Measurements from ENCODE around the gene PRKG1. TPM values are rescaled to one million over a fixed set of nuclear protein-coding genes. Genes with fewer than 3 reads are reported as not detected.
A peak's percentile ranks its signal among the peaks of the same experiment; 100 is the strongest.

Gene PRKG1
- total RNA-seq (1 to 10 TPM; 2.5 to 9.6 (median 3.5) TPM), polyA plus RNA-seq (1 to 10 TPM; 1.2 to 2.0 TPM)

GRCh38 chr10:51074238-51075028, at the start of gene PRKG1:
PRKG1 (plus strand) TSS chr10:51074487.
- intact Hi-C loops (cut with DNase I): no loop called here
- no peaks in the 10 kb centered on the region for H3K27me3 ChIP-seq
- H3K4me1 ChIP-seq: no peaks in the 10 kb centered on the region
- no peak for TF ChIP-seq CTCF (IDR thresholded peaks at IDR 0.05)
- peak; percentile 62 to 91 (median 78) for DNase-seq
- WGBS, 2 donors: 0% methylated on average over 59 of the region's 59 CpGs
- H3K4me3 ChIP-seq: peak within 1 kb of the TSS; percentile 32 to 56 (median 53)
- no peak for FAIRE-seq
- H3K27ac ChIP-seq: peak within 1 kb of the TSS; percentile 18 to 72 (median 47)
- peak; percentile 89 to 95 (median 94) for ATAC-seq
- H3K9me3 ChIP-seq: no peaks in the 10 kb centered on the region
- no peaks in the 10 kb centered on the region for H3K36me3 ChIP-seq

- intact Hi-C loops (cut with DNase I): no loop called here
- H3K27ac ChIP-seq: no peak overlapping the region
- H3K36me3 ChIP-seq: no peaks in the 10 kb centered on the region
- no peaks in the 10 kb centered on the region for H3K9me3 ChIP-seq
- FAIRE-seq (no peak), ATAC-seq (no peak), DNase-seq (no peak)
- H3K27me3 ChIP-seq: no peaks in the 10 kb centered on the region
- TF ChIP-seq CTCF (IDR thresholded peaks at IDR 0.05): no peak
- H3K4me3 ChIP-seq: no peak overlapping the region
- peaks cover 5 to 10% (median 8%) of the 10 kb centered on the region in 3 donors for H3K4me1 ChIP-seq
Observed at GRCh38 chr10:51028420-51028819, 45.9 kb upstream of the PRKG1 start.

GRCh38 chr10:51029172-51029641, 45.1 kb upstream of the PRKG1 start:
- Histone ChIP-seq H3K4me3 (no peak overlapping the region), H3K36me3 (no peaks in the 10 kb centered on the region), H3K27ac (no peak overlapping the region), H3K27me3 (no peaks in the 10 kb centered on the region), H3K4me1 (peaks cover 0 to 5% (median under 1%) of the 10 kb centered on the region in 3 donors), H3K9me3 (no peaks in the 10 kb centered on the region)
- no peak for FAIRE-seq
- WGBS, 2 donors: 69 to 71% methylated on average over 2 of the region's 2 CpGs
- DNase-seq: no peak
- no peak for ATAC-seq
- intact Hi-C loops (cut with DNase I): no loop called here
- no peak for TF ChIP-seq CTCF (IDR thresholded peaks at IDR 0.05)

GRCh38 chr10:51030480-51030879, 43.8 kb upstream of the PRKG1 start:
- FAIRE-seq (no peak), ATAC-seq (no peak), DNase-seq (no peak)
- no peaks in the 10 kb centered on the region for H3K9me3 ChIP-seq
- 89 to 99% methylated on average over 2 of the region's 2 CpGs for WGBS, 2 donors
- H3K27me3 ChIP-seq: no peaks in the 10 kb centered on the region
- intact Hi-C loops (cut with DNase I): no loop called here
- no peak overlapping the region for H3K27ac ChIP-seq
- H3K4me3 ChIP-seq: no peak overlapping the region
- H3K36me3 ChIP-seq: no peaks in the 10 kb centered on the region
- TF ChIP-seq CTCF (IDR thresholded peaks at IDR 0.05): no peak
- peaks cover 0 to 5% (median 0%) of the 10 kb centered on the region in 3 donors for H3K4me1 ChIP-seq

- FAIRE-seq: no peak
- no peaks in the 10 kb centered on the region for H3K36me3 ChIP-seq
Observed at GRCh38 chr10:51031950-51032349, 42.3 kb upstream of the PRKG1 start.

More at GRCh38 chr10:51031950-51032349, 42.3 kb upstream of the PRKG1 start:
- no peak for TF ChIP-seq CTCF (IDR thresholded peaks at IDR 0.05)
- DNase-seq (peak in 1 of 6 donors; percentile 15), ATAC-seq (peak in 1 of 4 donors; percentile 60)
- Histone ChIP-seq H3K27me3 (no peaks in the 10 kb centered on the region), H3K4me1 (peaks cover 0 to 5% (median 0%) of the 10 kb centered on the region in 3 donors), H3K4me3 (no peak overlapping the region), H3K27ac (no peak overlapping the region), H3K9me3 (no peaks in the 10 kb centered on the region)
- intact Hi-C loops (cut with DNase I): no loop called here
